ENCODE measurements around the gene PSG1.

DNA sequence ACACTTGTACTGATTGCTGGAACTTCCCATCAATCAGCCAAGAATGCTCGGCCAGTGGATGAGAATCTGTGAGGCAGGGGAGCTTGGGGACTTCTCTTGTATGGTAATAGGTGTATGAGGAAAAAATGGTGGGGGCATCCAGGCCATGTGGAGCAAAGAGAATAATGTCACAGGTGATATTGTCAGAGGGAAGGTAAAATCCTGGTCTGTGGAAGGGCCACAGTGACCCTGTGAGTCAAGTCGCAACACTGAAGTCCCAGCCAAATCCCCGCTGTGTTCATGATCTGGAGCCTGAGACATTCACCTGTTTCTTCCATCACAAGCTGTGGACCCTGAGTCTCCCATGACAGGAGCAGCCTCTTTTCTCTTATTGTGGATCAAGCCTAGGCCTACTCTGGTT, 49.4 kb upstream of the PSG1 start:
- no peak for TF ChIP-seq CTCF (conservative IDR thresholded peaks at IDR 0.05; ENCODE audit: low read depth, low read length)
- TF ChIP-seq EZH2phosphoT487 (IDR thresholded peaks at IDR 0.05; ENCODE audit: borderline replicate concordance, low read length), result no peak
